ENCODE data around the gene CD79A. TPM values are rescaled to one million over a fixed set of nuclear protein-coding genes. Genes with fewer than 3 reads are reported as not detected.

Gene CD79A
- total and polyA plus RNA-seq, 8 donors, result 1.5 to 18.7 (median 3.2) TPM; not detected in 3

GRCh38 chr19:41893899-41894298, 16.8 kb downstream of the CD79A start:
- H3K36me3 ChIP-seq, result peaks cover 61 to 96% (median 89%) of the 10 kb centered on the region in 4 donors
- no peak overlapping the region for H3K4me3 ChIP-seq
- TF ChIP-seq EP300 (IDR thresholded peaks at IDR 0.05) (no peak), CTCF (IDR thresholded peaks at IDR 0.05) (no peak), POLR2AphosphoS5 (IDR thresholded peaks at IDR 0.05) (no peak), POLR2A (IDR thresholded peaks at IDR 0.05) (no peak)
- H3K9me3 ChIP-seq, result no peaks in the 10 kb centered on the region
- intact Hi-C loops (cut with DNase I; ENCODE audit: low total_unique reads), result no loop called here
- DNase-seq, result no peak
- WGBS, 5 donors, result 64 to 72% (median 70%) methylated on average over 6 of the region's 6 CpGs
- H3K27ac ChIP-seq, result no peak overlapping the region
- no peaks in the 10 kb centered on the region for H3K27me3 ChIP-seq
- H3K4me1 ChIP-seq, result peaks cover 0 to 5% (median 0%) of the 10 kb centered on the region in 4 donors

- peaks cover 60 to 96% (median 89%) of the 10 kb centered on the region in 4 donors for H3K36me3 ChIP-seq
- no peak for DNase-seq
- H3K27ac ChIP-seq, result no peak overlapping the region
- TF ChIP-seq CTCF (IDR thresholded peaks at IDR 0.05), result no peak
- no peak for TF ChIP-seq POLR2A (IDR thresholded peaks at IDR 0.05)
- no peak for TF ChIP-seq POLR2AphosphoS5 (IDR thresholded peaks at IDR 0.05)
- no peak for TF ChIP-seq EP300 (IDR thresholded peaks at IDR 0.05)
- H3K9me3 ChIP-seq, result no peaks in the 10 kb centered on the region
- peaks cover 0 to 4% (median 0%) of the 10 kb centered on the region in 4 donors for H3K4me1 ChIP-seq
- H3K27me3 ChIP-seq, result no peaks in the 10 kb centered on the region
- intact Hi-C loops (cut with DNase I; ENCODE audit: low total_unique reads), result no loop called here
- no peak overlapping the region for H3K4me3 ChIP-seq
- 82 to 89% (median 83%) methylated on average over 13 to 14 of the region's 14 CpGs for WGBS, 5 donors
Observed at GRCh38 chr19:41894350-41894749, 17.3 kb downstream of the CD79A start.

GRCh38 chr19:41895745-41896580, 18.9 kb downstream of the CD79A start:
- Histone ChIP-seq H3K4me1 (no peaks in the 10 kb centered on the region), H3K4me3 (no peak overlapping the region), H3K9me3 (no peaks in the 10 kb centered on the region), H3K27ac (no peak overlapping the region), H3K27me3 (no peaks in the 10 kb centered on the region), H3K36me3 (peaks cover 67 to 96% (median 90%) of the 10 kb centered on the region in 4 donors)
- no peak for TF ChIP-seq EP300 (IDR thresholded peaks at IDR 0.05)
- no peak for TF ChIP-seq POLR2AphosphoS5 (IDR thresholded peaks at IDR 0.05)
- no peak for TF ChIP-seq CTCF (IDR thresholded peaks at IDR 0.05)
- no peak for TF ChIP-seq POLR2A (IDR thresholded peaks at IDR 0.05)
- intact Hi-C loops (cut with DNase I; ENCODE audit: low total_unique reads), result no loop called here
- 73 to 85% (median 80%) methylated on average over 15 to 19 of the region's 19 CpGs for WGBS, 5 donors
- DNase-seq, result no peak

GRCh38 chr19:41896581-41896942, 19.5 kb downstream of the CD79A start:
- peaks cover 73 to 96% (median 93%) of the 10 kb centered on the region in 4 donors for H3K36me3 ChIP-seq
- H3K27ac ChIP-seq, result no peak overlapping the region
- H3K27me3 ChIP-seq, result no peaks in the 10 kb centered on the region
- no peak for DNase-seq
- no peaks in the 10 kb centered on the region for H3K9me3 ChIP-seq
- no peak for TF ChIP-seq POLR2A (IDR thresholded peaks at IDR 0.05)
- no peak for TF ChIP-seq EP300 (IDR thresholded peaks at IDR 0.05)
- no peak for TF ChIP-seq CTCF (IDR thresholded peaks at IDR 0.05)
- TF ChIP-seq POLR2AphosphoS5 (IDR thresholded peaks at IDR 0.05), result no peak
- WGBS, 5 donors, result 73 to 100% (median 93%) methylated on average over 1 of the region's 1 CpG
- H3K4me3 ChIP-seq, result no peak overlapping the region
- no peaks in the 10 kb centered on the region for H3K4me1 ChIP-seq
- intact Hi-C loops (cut with DNase I; ENCODE audit: low total_unique reads), result no loop called here
